RWPE2 (cell line): Measurements from ENCODE around the gene MUC20.
"Not testable (repeated sequence)": the region's sequence is repeated elsewhere in the genome, so short reads cannot be mapped to it uniquely, and the experiment has no call there.

Experiments
- ATAC-seq: fragments of 200-7000 bp; cut with Tn5 transposase; 3 replicates; pipeline ENCODE4 v1.9.1; 2021; ENCODE audit warnings: low read depth
- DNase-seq: peaks from one replicate; pipeline ENCODE4 v3.0.0-alpha.2; 2020; ENCODE audit warnings: low spot score
- H3K27ac ChIP-seq: fragments of 450-650 bp; 2 replicates; pipeline ENCODE4 v1.5.1; 2017; ENCODE audit warnings: mild to moderate bottlenecking; ENCODE audit not compliant: poor library complexity, severe bottlenecking
- H3K27me3 ChIP-seq: fragments of 250-450 bp; sonication (Bioruptor Pico); 2 replicates; pipeline ENCODE4 v1.5.1; 2021; ENCODE audit warnings: mild to moderate bottlenecking, moderate library complexity; ENCODE audit not compliant: insufficient read depth, poor library complexity, severe bottlenecking
- H3K36me3 ChIP-seq: fragments of 250-450 bp; sonication (Bioruptor Pico); 2 replicates; pipeline ENCODE4 v1.5.1; 2020; ENCODE audit warnings: low read depth, mild to moderate bottlenecking, moderate library complexity
- H3K4me1 ChIP-seq: fragments of 250-450 bp; sonication (Bioruptor Pico); 2 replicates; pipeline ENCODE4 v1.5.1; 2021; ENCODE audit warnings: mild to moderate bottlenecking, moderate library complexity; ENCODE audit not compliant: insufficient read depth, poor library complexity, severe bottlenecking
- H3K4me3 ChIP-seq: fragments of 250-450 bp; sonication (Bioruptor Pico); 2 replicates; pipeline ENCODE4 v1.5.1; 2021; ENCODE audit warnings: mild to moderate bottlenecking, moderate library complexity; ENCODE audit not compliant: severe bottlenecking
- H3K9me3 ChIP-seq: fragments of 250-450 bp; sonication (Bioruptor Pico); 2 replicates; pipeline ENCODE4 v1.5.1; 2021; ENCODE audit warnings: mild to moderate bottlenecking, moderate library complexity; ENCODE audit not compliant: severe bottlenecking
- TF ChIP-seq, protein P1 (sequence below): fragments of 450-650 bp; IDR thresholded peaks from one replicate; pipeline ENCODE4 v1.5.1; 2017; ENCODE audit warnings: mild to moderate bottlenecking, moderate library complexity; ENCODE audit not compliant: poor library complexity, severe bottlenecking

The MUC20 gene

DNA sequence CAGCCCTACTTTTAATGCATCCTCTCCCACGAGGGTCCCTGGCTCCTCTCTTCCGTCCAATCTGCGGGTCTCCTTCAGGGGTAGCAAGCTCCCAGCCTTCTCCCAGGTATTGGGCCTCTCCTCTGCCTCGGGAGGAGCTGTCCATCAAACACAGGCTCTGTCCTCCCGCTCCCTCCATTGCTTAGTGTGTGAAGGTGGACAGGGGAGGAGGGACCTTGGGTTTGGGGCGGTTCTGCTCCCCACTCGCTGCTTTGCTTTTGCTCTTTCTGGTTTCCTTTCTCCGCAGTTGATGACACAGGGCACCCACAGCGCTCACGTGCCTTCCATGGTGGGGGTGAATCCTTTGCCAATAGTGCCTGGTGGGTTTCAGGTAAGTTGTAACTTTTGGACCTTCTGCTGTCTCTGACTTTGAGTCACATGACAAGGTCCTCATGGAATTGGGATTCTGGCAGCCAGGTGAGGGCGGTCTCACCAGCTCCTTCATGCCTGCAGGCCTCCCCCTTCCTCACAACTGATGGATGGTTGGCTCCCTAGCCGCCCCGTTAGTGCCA lies 18.9 kb downstream of the MUC20 start:
- H3K27me3 ChIP-seq = no peaks in the 10 kb centered on the region
- H3K9me3 ChIP-seq = no peaks in the 10 kb centered on the region
- DNase-seq (no peak), ATAC-seq (no peak)
- H3K36me3 ChIP-seq = no peaks in the 10 kb centered on the region
- H3K4me3 ChIP-seq = no peak overlapping the region
- TF ChIP-seq, protein P1, sequence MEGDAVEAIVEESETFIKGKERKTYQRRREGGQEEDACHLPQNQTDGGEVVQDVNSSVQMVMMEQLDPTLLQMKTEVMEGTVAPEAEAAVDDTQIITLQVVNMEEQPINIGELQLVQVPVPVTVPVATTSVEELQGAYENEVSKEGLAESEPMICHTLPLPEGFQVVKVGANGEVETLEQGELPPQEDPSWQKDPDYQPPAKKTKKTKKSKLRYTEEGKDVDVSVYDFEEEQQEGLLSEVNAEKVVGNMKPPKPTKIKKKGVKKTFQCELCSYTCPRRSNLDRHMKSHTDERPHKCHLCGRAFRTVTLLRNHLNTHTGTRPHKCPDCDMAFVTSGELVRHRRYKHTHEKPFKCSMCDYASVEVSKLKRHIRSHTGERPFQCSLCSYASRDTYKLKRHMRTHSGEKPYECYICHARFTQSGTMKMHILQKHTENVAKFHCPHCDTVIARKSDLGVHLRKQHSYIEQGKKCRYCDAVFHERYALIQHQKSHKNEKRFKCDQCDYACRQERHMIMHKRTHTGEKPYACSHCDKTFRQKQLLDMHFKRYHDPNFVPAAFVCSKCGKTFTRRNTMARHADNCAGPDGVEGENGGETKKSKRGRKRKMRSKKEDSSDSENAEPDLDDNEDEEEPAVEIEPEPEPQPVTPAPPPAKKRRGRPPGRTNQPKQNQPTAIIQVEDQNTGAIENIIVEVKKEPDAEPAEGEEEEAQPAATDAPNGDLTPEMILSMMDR = no peak
- H3K27ac ChIP-seq = no peak overlapping the region
- H3K4me1 ChIP-seq = no peaks in the 10 kb centered on the region

DNA sequence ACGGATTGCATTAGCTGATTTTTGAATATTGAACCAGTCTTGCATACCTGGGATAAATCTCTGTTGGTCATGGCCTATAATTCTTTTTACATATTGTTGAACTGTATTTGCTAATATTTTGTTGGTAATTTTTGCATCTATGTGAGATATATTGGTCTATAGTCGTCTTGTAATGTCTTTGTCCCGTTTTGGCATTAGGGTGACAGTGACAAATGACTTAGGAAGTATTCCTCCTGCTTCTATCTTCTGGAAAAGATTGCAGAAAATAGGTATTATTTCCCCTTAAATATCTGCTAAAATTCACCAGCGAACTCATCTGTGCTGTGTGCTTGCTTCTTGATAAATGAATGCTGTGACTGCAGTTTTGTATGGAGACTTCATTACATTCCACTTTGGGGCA lies 23.7 kb downstream of the MUC20 start:
- Histone ChIP-seq H3K36me3 (no peaks in the 10 kb centered on the region), H3K4me3 (no peak overlapping the region), H3K9me3 (no peaks in the 10 kb centered on the region), H3K27ac (no peak overlapping the region), H3K27me3 (no peaks in the 10 kb centered on the region), H3K4me1 (no peaks in the 10 kb centered on the region)
- TF ChIP-seq, protein P1 = no peak
- DNase-seq = no peak
- ATAC-seq = no peak

DNA sequence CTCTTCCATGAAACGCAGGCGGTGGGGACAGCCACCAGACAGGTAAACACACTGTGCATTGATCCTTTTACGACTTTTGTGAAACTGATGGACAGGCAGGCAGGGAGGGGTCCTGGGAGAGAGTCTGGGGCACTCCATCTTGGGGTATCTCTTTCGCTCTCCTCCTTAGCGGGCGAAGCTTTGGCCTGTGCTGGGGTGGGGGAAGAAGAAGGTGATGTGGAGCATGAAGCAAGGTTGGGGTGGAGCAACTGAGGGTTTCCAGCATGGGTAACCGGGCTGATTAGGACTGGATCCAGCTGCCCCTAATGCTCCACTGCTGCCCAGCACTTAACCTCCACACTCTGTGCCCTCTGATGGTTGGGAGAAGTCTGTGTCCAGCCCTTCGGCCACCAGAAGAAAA lies 25.6 kb downstream of the MUC20 start:
- no peak for ATAC-seq
- TF ChIP-seq, protein P1 = no peak
- no peak for DNase-seq
- H3K9me3 ChIP-seq = no peaks in the 10 kb centered on the region
- no peak overlapping the region for H3K4me3 ChIP-seq
- no peaks in the 10 kb centered on the region for H3K27me3 ChIP-seq
- no peaks in the 10 kb centered on the region for H3K4me1 ChIP-seq
- H3K27ac ChIP-seq = no peak overlapping the region
- H3K36me3 ChIP-seq = no peaks in the 10 kb centered on the region

DNA sequence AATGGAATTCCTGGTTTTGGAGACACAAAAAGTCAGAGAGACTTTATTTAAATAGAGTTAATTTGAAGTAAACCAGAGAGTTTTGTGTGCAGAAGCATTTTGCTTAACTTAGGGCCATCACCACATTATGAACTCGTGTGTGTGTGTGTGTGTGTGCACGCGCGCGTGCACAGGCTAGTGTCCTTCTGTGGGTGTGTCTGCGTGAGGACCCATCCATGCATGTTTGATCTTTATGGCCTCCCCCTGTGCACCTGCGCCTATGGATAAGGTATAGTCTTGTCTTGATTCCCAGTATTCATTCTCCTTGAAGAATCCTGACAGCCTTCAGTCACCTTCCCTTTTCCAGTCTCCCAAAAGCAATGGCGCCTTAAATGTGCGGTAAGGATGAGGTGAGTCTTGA lies 26.0 kb downstream of the MUC20 start:
- H3K4me1 ChIP-seq = no peaks in the 10 kb centered on the region
- no peaks in the 10 kb centered on the region for H3K36me3 ChIP-seq
- no peak overlapping the region for H3K4me3 ChIP-seq
- no peaks in the 10 kb centered on the region for H3K9me3 ChIP-seq
- H3K27me3 ChIP-seq = no peaks in the 10 kb centered on the region
- ATAC-seq (no peak), DNase-seq (no peak)
- H3K27ac ChIP-seq = no peak overlapping the region
- TF ChIP-seq, protein P1 = no peak

DNA sequence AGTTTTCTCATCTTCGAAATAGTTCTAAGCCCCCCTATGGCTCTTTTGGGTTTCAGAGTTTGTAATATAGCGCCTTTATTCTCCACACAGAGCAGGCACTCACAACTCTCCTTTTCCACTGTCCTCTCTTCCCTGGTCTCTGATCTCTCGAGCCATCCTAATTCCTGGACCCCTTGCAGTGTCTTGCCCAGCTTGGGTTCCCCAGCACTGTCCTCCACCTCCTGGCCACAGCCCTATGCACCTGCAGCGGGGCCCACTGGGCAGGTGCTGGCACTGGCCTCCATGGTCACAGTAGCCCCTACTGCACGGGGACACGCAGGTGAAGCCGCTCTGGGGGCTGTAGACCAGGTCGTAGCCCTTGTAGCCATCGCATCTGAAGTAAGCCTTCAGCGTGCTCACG lies 27.9 kb downstream of the MUC20 start:
- TF ChIP-seq, protein P1 = no peak
- H3K4me1 ChIP-seq = no peaks in the 10 kb centered on the region
- DNase-seq (no peak), ATAC-seq (no peak)
- no peak overlapping the region for H3K4me3 ChIP-seq
- no peak overlapping the region for H3K27ac ChIP-seq
- H3K36me3 ChIP-seq = no peaks in the 10 kb centered on the region
- no peaks in the 10 kb centered on the region for H3K9me3 ChIP-seq
- no peaks in the 10 kb centered on the region for H3K27me3 ChIP-seq

DNA sequence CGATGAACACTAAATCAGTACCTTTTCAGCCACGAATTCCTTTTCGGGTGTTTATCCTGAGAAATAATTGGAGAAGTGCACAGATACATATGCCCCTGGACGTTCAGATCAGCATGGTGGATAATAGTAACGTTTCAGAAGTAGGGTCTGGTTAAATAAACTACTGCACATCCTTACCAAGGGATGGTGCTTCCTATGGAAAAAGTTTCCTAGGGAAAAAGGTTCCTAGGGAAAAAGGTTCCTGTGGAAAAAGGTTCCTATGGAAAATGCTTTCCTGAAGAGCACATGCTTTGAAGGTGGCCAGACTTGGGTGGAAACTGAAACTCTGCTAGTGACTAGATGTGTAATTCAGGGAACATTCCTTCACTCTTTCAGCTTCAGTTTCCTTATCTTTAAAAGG lies 28.3 kb downstream of the MUC20 start:
- H3K9me3 ChIP-seq = not testable (repeated sequence)

More for the DNA sequence above, 28.3 kb downstream of the MUC20 start:
- H3K27ac ChIP-seq, H3K4me1 ChIP-seq, H3K36me3 ChIP-seq, H3K4me3 ChIP-seq, ATAC-seq, DNase-seq, H3K27me3 ChIP-seq: not testable (repeated sequence)
